Fibroblast of mammary gland (primary cell): ENCODE measurements around the gene IQCM.

ENCODE experiments used
- DNase-seq: peaks from one replicate; pipeline ENCODE4 v3.0.0-alpha.2; 2010; ENCODE audit warnings: low read depth
- H3K4me3 ChIP-seq: 2 replicates; pipeline ENCODE4 v1.5.1; 2011; ENCODE audit warnings: low read depth, mild to moderate bottlenecking, low read length, moderate library complexity; ENCODE audit not compliant: control insufficient read depth
- TF ChIP-seq, protein P1 (sequence below): conservative IDR thresholded peaks from 2 replicates; pipeline ENCODE4 v1.5.1; 2011; ENCODE audit warnings: low read depth, low read length, inconsistent platforms; ENCODE audit not compliant: control insufficient read depth, insufficient read depth

The IQCM gene

DNA sequence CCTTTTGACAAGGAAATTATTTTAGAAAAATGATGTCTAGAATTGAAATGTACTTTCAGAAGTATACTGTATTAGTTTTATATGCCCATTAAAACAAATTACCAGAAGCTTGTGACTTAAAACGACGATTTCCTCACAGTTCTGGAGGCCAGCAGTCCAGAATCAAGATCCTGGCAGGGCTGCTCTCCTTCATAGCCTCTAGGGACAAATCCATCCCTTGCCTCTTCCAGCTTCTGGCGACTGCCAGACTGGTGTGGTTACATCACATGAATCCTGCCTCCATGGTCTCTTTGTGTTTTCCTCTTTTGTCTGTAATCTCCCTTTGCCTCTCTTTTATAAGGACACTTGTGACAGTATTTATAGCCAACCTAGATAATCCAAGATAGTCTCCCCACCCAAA, 97.1 kb downstream of the IQCM start:
- TF ChIP-seq, protein P1, sequence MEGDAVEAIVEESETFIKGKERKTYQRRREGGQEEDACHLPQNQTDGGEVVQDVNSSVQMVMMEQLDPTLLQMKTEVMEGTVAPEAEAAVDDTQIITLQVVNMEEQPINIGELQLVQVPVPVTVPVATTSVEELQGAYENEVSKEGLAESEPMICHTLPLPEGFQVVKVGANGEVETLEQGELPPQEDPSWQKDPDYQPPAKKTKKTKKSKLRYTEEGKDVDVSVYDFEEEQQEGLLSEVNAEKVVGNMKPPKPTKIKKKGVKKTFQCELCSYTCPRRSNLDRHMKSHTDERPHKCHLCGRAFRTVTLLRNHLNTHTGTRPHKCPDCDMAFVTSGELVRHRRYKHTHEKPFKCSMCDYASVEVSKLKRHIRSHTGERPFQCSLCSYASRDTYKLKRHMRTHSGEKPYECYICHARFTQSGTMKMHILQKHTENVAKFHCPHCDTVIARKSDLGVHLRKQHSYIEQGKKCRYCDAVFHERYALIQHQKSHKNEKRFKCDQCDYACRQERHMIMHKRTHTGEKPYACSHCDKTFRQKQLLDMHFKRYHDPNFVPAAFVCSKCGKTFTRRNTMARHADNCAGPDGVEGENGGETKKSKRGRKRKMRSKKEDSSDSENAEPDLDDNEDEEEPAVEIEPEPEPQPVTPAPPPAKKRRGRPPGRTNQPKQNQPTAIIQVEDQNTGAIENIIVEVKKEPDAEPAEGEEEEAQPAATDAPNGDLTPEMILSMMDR, result no peak

DNA sequence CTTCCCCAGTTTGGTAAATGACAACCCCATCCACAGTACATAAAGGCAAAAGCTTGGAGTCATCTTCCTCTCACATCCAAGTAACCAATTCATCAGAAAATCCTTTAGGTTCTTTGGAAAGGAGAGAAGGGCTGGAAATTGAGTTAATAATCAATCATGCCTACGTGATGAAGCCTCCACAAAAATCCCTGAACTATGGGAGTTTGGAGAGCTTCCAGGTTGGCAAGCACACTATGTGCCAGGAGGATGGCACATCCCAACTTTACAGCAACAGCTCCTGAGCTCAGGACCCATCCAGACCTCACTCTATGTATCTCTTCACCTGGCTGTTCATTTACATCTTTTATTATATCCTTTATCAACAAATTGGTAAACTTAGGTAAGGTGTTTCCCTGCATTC, 98.9 kb downstream of the IQCM start:
- H3K4me3 ChIP-seq, result no peak overlapping the region
- DNase-seq, result no peak
- TF ChIP-seq, protein P1, result no peak

More for the DNA sequence above, 97.1 kb downstream of the IQCM start:
- no peak for DNase-seq
- H3K4me3 ChIP-seq, result no peak overlapping the region

DNA sequence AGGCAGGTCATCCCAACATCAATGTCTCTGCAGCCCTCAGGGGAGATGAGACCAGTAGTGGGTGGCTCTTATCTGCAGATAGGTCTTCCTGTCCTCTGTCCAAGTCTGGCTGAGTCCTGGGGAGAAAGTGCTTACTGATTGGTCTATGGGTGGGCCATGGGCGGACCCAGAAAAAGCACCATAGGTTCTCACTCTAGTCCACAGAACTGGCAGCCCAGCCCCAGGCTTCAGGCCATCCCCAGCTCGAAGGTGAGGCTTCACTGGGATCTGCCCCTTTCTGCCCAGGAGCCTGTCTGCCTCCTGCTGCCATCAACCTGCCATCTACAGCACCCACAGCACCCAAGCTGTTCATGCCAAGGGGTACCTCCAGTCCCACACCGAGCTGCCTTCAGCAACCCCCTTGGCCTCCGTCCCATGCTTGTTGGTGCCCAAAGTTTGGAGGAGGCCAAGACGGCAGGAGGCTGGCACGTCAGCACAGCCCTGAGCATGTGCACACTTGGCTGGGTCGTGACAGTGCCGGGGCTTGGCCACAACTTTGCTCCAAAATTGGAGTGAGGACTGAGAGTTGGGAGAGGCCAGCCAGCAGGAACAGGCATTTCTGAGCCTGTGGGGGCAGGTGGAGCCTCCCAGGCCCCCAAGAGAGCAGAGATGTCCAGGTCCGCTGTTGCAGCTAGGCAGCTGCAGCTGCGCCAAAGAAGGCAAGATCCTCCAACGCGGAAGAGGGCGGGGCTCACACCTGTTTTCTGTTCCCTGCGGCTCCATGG, 99.6 kb downstream of the IQCM start:
- H3K4me3 ChIP-seq, result no peak overlapping the region
- TF ChIP-seq, protein P1, result no peak
- no peak for DNase-seq

DNA sequence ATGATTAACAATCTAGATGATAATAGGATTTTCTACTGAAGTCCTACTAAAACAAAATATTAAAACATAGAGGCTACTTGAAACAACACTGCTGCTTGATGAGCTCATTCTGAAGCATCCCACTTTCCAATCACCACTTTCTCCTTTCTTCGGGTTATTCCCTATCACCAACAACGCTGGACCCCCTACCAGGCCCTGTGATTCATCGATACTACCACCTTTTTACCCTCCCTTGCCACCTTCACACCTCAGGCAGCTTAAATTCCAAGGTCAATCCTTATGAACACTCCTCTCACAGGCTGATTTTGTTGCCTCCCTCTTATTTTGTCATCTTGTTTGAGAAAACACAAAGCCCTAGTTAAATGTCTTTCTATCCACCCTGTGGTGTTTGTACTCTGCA, 102.6 kb downstream of the IQCM start:
- no peak overlapping the region for H3K4me3 ChIP-seq
- TF ChIP-seq, protein P1, result no peak
- no peak for DNase-seq

DNA sequence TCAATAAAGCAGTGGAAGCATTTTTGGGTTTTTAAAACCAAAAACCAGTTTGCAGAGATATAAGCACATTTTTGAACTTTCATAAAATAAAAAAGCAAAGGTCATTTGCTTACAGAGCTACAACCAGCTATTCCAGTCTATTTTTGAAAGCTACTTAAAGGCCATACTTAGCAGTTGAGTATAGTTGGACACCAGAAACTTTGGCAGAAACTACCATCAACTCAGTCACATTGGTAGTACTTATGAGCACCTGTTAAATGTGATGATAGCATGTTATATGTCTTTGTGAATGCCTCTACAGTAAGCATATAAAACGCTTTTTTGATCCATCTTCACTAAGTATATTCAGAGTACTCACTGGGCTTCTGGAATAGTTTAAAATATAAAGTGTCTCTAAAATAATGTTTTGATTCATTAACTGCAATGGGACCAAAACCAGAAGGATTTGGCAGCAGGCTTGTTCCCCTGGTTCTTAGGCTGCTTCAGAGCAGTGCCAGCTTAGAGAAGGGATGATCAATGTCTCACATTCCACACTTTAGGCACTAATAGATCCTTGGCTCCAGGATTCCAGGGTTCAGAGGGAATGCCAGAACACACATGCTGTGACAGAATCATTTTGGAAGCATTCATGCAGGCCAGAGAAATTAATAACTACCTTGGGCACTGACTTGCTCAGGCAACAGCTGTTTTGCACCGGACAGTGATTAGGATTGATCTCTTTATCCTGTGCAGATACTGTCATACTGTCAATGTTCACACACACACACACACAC, 103.9 kb downstream of the IQCM start:
- TF ChIP-seq, protein P1, result no peak
- DNase-seq, result no peak
- no peak overlapping the region for H3K4me3 ChIP-seq

DNA sequence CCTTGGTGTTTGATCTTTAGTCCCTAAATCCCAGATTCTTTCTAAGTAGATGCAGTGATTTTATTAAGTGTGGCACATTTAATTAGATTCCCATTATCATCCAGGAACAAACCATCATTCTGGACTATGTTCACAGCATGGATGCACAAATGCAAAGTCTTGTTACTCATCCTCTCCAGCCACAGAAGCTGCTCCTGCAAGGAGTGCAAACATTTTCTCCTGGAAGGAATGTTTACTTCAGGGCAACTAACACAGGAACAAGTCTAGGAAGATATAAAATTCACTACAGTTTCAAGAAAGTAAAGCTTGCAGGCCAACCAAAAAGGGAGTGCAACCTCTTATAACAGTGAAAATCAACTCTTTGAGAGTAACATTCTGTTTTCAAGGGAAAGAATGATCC, 106.0 kb downstream of the IQCM start:
- no peak overlapping the region for H3K4me3 ChIP-seq
- TF ChIP-seq, protein P1, result no peak
- no peak for DNase-seq
